Measurements from ENCODE around the gene LY6G6C.

The LY6G6C gene

GRCh38 chr6:31676904-31677303, 44.6 kb downstream of the LY6G6C start:
- no peak for DNase-seq

- DNase-seq, result no peak
Observed at GRCh38 chr6:31676322-31676903, 45.1 kb downstream of the LY6G6C start.

GRCh38 chr6:31669676-31670075, 51.9 kb downstream of the LY6G6C start, which contains the start of gene LY6G5B:
TSS of gene LY6G5B (plus strand) at chr6:31669976. CDS start at chr6:31670951, 975 bp downstream.
- DNase-seq, result no peak
